HEK293 (cell line): ENCODE results near the gene FLOT2.

Experiments
- CTCF ChIA-PET: fragments of 350-600 bp; formaldehyde crosslinking; extraction: SDS; loops from one replicate; lab custom pipeline; 2021; ENCODE audit warnings: antibody characterized with exemption; lab: Yijun Ruan, JAX
- POLR2A ChIA-PET: fragments of 300-600 bp; formaldehyde crosslinking; extraction: SDS; loops from one replicate; lab custom pipeline; 2020; ENCODE audit warnings: antibody characterized with exemption, inconsistent platforms; lab: Yijun Ruan, JAX
- H3K27ac ChIP-seq: fragments of 200-500 bp; sonication (Bioruptor generic); 2 replicates; pipeline ENCODE4 v1.5.1; 2014; ENCODE audit warnings: low read depth, low read length, control low read depth, inconsistent platforms; ENCODE audit errors: extremely low read depth
- H3K36me3 ChIP-seq, 2 experiments: fragments of 200-500 bp in 1 of 2; sonication (Bioruptor generic) in 1 of 2; 1 replicate in 1 of 2; 2 replicates in 1 of 2; pipeline ENCODE4 v1.5.1; 2014 to 2017; ENCODE audit warnings: inconsistent platforms in 2 of 2, low read length in 2 of 2; ENCODE audit not compliant: control insufficient read depth in 2 of 2, insufficient read depth in 1 of 2
- H3K4me1 ChIP-seq: fragments of 200-500 bp; sonication (Bioruptor generic); 2 replicates; pipeline ENCODE4 v1.5.1; 2014; ENCODE audit warnings: mild to moderate bottlenecking, low read length, inconsistent platforms; ENCODE audit not compliant: control insufficient read depth, insufficient read depth
- H3K4me3 ChIP-seq: 2 replicates; pipeline ENCODE4 v1.5.1; 2011; ENCODE audit warnings: low read depth, mild to moderate bottlenecking, control low read depth, low read length, moderate library complexity
- H3K9me3 ChIP-seq: fragments of 200-500 bp; sonication (Bioruptor generic); 2 replicates; pipeline ENCODE4 v1.5.1; 2014; ENCODE audit warnings: low read depth, low read length, inconsistent platforms; ENCODE audit not compliant: control insufficient read depth, insufficient read depth
- GLIS2 ChIP-seq: fragments of 450-650 bp; formaldehyde crosslinking; IDR thresholded peaks from 2 replicates; pipeline ENCODE4 v1.5.1; 2016; ENCODE audit warnings: missing biosample characterization, missing genetic modification characterization
- KLF9 ChIP-seq: fragments of 450-650 bp; formaldehyde crosslinking; IDR thresholded peaks from 2 replicates; pipeline ENCODE4 v1.5.1; 2016; ENCODE audit warnings: missing biosample characterization, missing genetic modification characterization, low read depth
- OSR2 ChIP-seq: fragments of 450-650 bp; formaldehyde crosslinking; IDR thresholded peaks from 2 replicates; pipeline ENCODE4 v1.5.1; 2016; ENCODE audit warnings: missing biosample characterization, missing genetic modification characterization
- RBAK ChIP-seq: fragments of 450-650 bp; formaldehyde crosslinking; IDR thresholded peaks from 2 replicates; pipeline ENCODE4 v1.5.1; 2016; ENCODE audit warnings: missing biosample characterization, missing genetic modification characterization
- SP7 ChIP-seq: fragments of 450-650 bp; formaldehyde crosslinking; IDR thresholded peaks from 2 replicates; pipeline ENCODE4 v1.5.1; 2016; ENCODE audit warnings: missing biosample characterization, missing genetic modification characterization
- ZBTB1 ChIP-seq: fragments of 450-650 bp; formaldehyde crosslinking; IDR thresholded peaks from 2 replicates; pipeline ENCODE4 v1.5.1; 2016; ENCODE audit warnings: missing biosample characterization, missing genetic modification characterization
- ZBTB7A ChIP-seq: fragments of 450-650 bp; formaldehyde crosslinking; IDR thresholded peaks from 2 replicates; pipeline ENCODE4 v1.5.1; 2016; ENCODE audit warnings: low read depth, missing biosample characterization, missing genetic modification characterization
- ZNF157 ChIP-seq: fragments of 450-650 bp; formaldehyde crosslinking; IDR thresholded peaks from 2 replicates; pipeline ENCODE4 v1.5.1; 2016; ENCODE audit warnings: missing biosample characterization, missing genetic modification characterization
- ZNF19 ChIP-seq: fragments of 450-650 bp; formaldehyde crosslinking; IDR thresholded peaks from 2 replicates; pipeline ENCODE4; 2016; ENCODE audit warnings: missing biosample characterization, missing genetic modification characterization, low read depth
- ZNF239 ChIP-seq: fragments of 450-650 bp; formaldehyde crosslinking; IDR thresholded peaks from 2 replicates; pipeline ENCODE4 v1.5.1; 2016; ENCODE audit warnings: missing biosample characterization, missing genetic modification characterization
- ZNF248 ChIP-seq: fragments of 450-650 bp; formaldehyde crosslinking; IDR thresholded peaks from 2 replicates; pipeline ENCODE4 v1.5.1; 2017; ENCODE audit warnings: missing biosample characterization, missing genetic modification characterization
- ZNF354C ChIP-seq: fragments of 450-650 bp; formaldehyde crosslinking; IDR thresholded peaks from 2 replicates; pipeline ENCODE4 v1.5.1; 2016; ENCODE audit warnings: missing biosample characterization, missing genetic modification characterization, low read depth, borderline replicate concordance
- ZNF37A ChIP-seq: fragments of 450-650 bp; IDR thresholded peaks from 2 replicates; pipeline ENCODE4 v1.5.1; 2018; ENCODE audit warnings: missing biosample characterization, missing genetic modification characterization
- ZNF391 ChIP-seq: fragments of 450-650 bp; formaldehyde crosslinking; IDR thresholded peaks from 2 replicates; pipeline ENCODE4 v1.5.1; 2016; ENCODE audit warnings: low read depth, missing biosample characterization, missing genetic modification characterization, borderline replicate concordance
- ZNF510 ChIP-seq: fragments of 450-650 bp; formaldehyde crosslinking; IDR thresholded peaks from 2 replicates; pipeline ENCODE4 v1.5.1; 2018; ENCODE audit warnings: mild to moderate bottlenecking, missing genetic modification characterization, missing biosample characterization; ENCODE audit not compliant: insufficient replicate concordance
- ZNF560 ChIP-seq: fragments of 450-650 bp; formaldehyde crosslinking; IDR thresholded peaks from 2 replicates; pipeline ENCODE4 v1.5.1; 2017; ENCODE audit warnings: missing biosample characterization, missing genetic modification characterization, borderline replicate concordance
- ZNF571 ChIP-seq: fragments of 450-650 bp; formaldehyde crosslinking; IDR thresholded peaks from 2 replicates; pipeline ENCODE4 v1.5.0; 2017; ENCODE audit warnings: missing biosample characterization, missing genetic modification characterization
- TF ChIP-seq, protein P1 (sequence below): fragments of 450-650 bp; formaldehyde crosslinking; IDR thresholded peaks from 2 replicates; pipeline ENCODE4 v1.5.1; 2016; ENCODE audit warnings: missing biosample characterization, missing genetic modification characterization
- TF ChIP-seq, protein P2 (sequence below): fragments of 450-650 bp; formaldehyde crosslinking; IDR thresholded peaks from 2 replicates; pipeline ENCODE4; 2016; ENCODE audit warnings: missing biosample characterization, missing genetic modification characterization
- TF ChIP-seq, protein P3 (sequence below): fragments of 450-650 bp; formaldehyde crosslinking; IDR thresholded peaks from 2 replicates; pipeline ENCODE4 v1.5.1; 2016; ENCODE audit warnings: missing biosample characterization, missing genetic modification characterization

Gene FLOT2

DNA sequence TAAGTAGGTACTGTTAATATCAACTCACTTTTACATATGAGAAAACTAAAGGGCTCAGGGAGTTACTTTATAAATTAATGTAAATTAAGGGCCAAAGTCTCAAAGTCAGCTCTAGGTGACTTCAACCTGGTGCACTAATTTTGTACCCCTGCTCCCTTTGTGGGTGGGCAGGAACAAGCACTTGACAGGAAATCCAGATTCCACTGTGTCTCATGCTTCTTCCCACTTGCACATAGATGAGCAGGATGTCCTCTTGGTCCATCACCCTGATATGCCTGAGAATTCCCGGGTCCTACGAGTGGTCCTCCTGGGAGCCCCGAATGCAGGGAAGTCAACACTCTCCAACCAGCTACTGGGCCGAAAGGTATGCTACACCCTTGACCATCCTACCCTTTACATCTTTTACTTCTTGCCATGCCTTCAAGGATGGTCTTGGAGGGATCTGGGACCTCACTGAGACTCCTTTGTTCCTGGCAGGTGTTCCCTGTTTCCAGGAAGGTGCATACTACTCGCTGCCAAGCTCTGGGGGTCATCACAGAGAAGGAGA, 41.4 kb downstream of the FLOT2 start:
- H3K4me3 ChIP-seq = no peak overlapping the region
- ChIA-PET POLR2A (interaction anchor here (0.6 to 1.6 kb wide), 3 partner anchors 14 to 134 kb away, joined by 4 to 7 read pairs (median 6); partner anchors contain the start of gene FAM222B), CTCF (interaction anchor here (0.6 to 3.1 kb wide), 7 partner anchors 16 to 211 kb away, joined by 3 to 23 read pairs (median 3); no protein-coding TSS in a partner anchor)
- no peak overlapping the region for H3K27ac ChIP-seq
- H3K9me3 ChIP-seq = no peaks in the 10 kb centered on the region
- peaks cover 4% of the 10 kb centered on the region; the same call in 1 of the 2 replicates for H3K4me1 ChIP-seq
- TF ChIP-seq ZNF571 (tag by site-specific recombination) = no peak
- no peak for TF ChIP-seq RBAK
- no peak for TF ChIP-seq OSR2 (tag by site-specific recombination)
- TF ChIP-seq, protein P1, sequence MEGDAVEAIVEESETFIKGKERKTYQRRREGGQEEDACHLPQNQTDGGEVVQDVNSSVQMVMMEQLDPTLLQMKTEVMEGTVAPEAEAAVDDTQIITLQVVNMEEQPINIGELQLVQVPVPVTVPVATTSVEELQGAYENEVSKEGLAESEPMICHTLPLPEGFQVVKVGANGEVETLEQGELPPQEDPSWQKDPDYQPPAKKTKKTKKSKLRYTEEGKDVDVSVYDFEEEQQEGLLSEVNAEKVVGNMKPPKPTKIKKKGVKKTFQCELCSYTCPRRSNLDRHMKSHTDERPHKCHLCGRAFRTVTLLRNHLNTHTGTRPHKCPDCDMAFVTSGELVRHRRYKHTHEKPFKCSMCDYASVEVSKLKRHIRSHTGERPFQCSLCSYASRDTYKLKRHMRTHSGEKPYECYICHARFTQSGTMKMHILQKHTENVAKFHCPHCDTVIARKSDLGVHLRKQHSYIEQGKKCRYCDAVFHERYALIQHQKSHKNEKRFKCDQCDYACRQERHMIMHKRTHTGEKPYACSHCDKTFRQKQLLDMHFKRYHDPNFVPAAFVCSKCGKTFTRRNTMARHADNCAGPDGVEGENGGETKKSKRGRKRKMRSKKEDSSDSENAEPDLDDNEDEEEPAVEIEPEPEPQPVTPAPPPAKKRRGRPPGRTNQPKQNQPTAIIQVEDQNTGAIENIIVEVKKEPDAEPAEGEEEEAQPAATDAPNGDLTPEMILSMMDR (tag by site-specific recombination) = no peak
- H3K36me3 ChIP-seq = peaks cover 21 to 41% of the 10 kb centered on the region in 2 experiments

DNA sequence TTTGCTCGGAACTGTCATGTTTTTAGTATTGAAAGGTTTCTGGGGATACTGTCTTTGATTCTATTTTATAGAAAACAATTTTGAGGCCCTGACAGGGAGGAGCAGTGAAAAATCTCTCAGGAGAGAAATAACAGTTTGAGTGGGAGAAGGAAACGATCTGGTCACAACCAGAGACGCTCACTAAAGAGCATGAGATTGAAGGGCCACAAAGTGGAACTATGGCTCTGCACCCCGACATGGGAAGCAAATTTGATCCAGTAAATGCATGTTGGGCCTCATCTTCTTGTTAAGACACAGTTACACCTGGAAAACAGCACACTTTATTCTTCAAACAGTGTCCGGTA, 42.2 kb downstream of the FLOT2 start:
- TF ChIP-seq ZNF239 (tag by site-specific recombination) (no peak), ZNF560 (tag by site-specific recombination) (no peak), ZNF391 (tag by site-specific recombination) (no peak), ZNF19 (tag by site-specific recombination) (no peak), ZNF248 (tag by site-specific recombination) (no peak), ZBTB7A (tag by site-specific recombination) (no peak), ZNF157 (tag by site-specific recombination) (no peak), KLF9 (tag by site-specific recombination) (no peak), ZBTB1 (no peak), ZNF510 (tag by site-specific recombination) (no peak), ZNF354C (tag by site-specific recombination) (no peak), ZNF37A (tag by site-specific recombination) (no peak), GLIS2 (tag by site-specific recombination) (no peak), SP7 (tag by site-specific recombination) (no peak)
- TF ChIP-seq, protein P2, sequence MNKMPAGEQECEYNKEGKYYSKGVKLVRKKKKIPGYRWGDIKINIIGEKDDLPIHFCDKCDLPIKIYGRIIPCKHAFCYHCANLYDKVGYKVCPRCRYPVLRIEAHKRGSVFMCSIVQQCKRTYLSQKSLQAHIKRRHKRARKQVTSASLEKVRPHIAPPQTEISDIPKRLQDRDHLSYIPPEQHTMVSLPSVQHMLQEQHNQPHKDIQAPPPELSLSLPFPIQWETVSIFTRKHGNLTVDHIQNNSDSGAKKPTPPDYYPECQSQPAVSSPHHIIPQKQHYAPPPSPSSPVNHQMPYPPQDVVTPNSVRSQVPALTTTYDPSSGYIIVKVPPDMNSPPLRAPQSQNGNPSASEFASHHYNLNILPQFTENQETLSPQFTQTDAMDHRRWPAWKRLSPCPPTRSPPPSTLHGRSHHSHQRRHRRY = no peak
- TF ChIP-seq, protein P3, sequence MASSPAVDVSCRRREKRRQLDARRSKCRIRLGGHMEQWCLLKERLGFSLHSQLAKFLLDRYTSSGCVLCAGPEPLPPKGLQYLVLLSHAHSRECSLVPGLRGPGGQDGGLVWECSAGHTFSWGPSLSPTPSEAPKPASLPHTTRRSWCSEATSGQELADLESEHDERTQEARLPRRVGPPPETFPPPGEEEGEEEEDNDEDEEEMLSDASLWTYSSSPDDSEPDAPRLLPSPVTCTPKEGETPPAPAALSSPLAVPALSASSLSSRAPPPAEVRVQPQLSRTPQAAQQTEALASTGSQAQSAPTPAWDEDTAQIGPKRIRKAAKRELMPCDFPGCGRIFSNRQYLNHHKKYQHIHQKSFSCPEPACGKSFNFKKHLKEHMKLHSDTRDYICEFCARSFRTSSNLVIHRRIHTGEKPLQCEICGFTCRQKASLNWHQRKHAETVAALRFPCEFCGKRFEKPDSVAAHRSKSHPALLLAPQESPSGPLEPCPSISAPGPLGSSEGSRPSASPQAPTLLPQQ (tag by site-specific recombination) = no peak
- H3K4me1 ChIP-seq = peaks cover 4% of the 10 kb centered on the region; the same call in 1 of the 2 replicates
- ChIA-PET POLR2A (interaction anchor here (0.9 to 1.6 kb wide), 4 partner anchors 13 to 96 kb away, joined by 3 to 7 read pairs (median 5); partner anchors contain the start of genes FAM222B and PHF12), CTCF (interaction anchor here (0.7 to 3.1 kb wide), 3 partner anchors 17 to 92 kb away, joined by 3 to 23 read pairs (median 3); no protein-coding TSS in a partner anchor)
- H3K4me3 ChIP-seq = peak overlapping the region; percentile 75
- peaks cover 21 to 36% of the 10 kb centered on the region in 2 experiments for H3K36me3 ChIP-seq
- no peaks in the 10 kb centered on the region for H3K9me3 ChIP-seq
- peak overlapping the region; percentile 50 for H3K27ac ChIP-seq
